GM12878 (cell line): ENCODE data around the gene OR2G2. TPM values are rescaled to one million over a fixed set of nuclear protein-coding genes. Genes with fewer than 3 reads are reported as not detected.

Source experiments
- ATAC-seq: fragments of 200-7000 bp; cut with Tn5 transposase; 3 replicates; pipeline ENCODE4 v1.9.1; 2020; ENCODE audit warnings: mild to moderate bottlenecking, moderate library complexity
- BruUV-seq: library from RNA; stranded (reverse); fragments of 400-500 nt; replicated peaks from 2 replicates; lab custom pipeline; 2021; lab: Mats Ljungman, UMichigan
- CTCF ChIA-PET: fragments of 300-600 bp; sonication (Branson Sonifier 250); formaldehyde crosslinking; extraction: SDS; loops from one replicate; lab custom pipeline; 2021; ENCODE audit warnings: inconsistent platforms; lab: Yijun Ruan, JAX
- POLR2A ChIA-PET: fragments of 350-600 bp; formaldehyde crosslinking; extraction: SDS; loops from one replicate; lab custom pipeline; 2021; ENCODE audit warnings: inconsistent platforms; lab: Charles Lee
- RAD21 ChIA-PET: fragments of 300-600 bp; sonication (Branson Sonifier 250); formaldehyde crosslinking; loops from one replicate; lab custom pipeline; 2023; ENCODE audit warnings: antibody characterized with exemption; ENCODE audit not compliant: unreplicated experiment; lab: Charles Lee
- SMC1A ChIA-PET: fragments of 300-600 bp; sonication (Branson Sonifier 250); formaldehyde crosslinking; loops from one replicate; lab custom pipeline; 2023; ENCODE audit not compliant: unreplicated experiment, uncharacterized antibody; lab: Charles Lee
- DNase-seq: peaks from one replicate; pipeline ENCODE4 v3.0.0-alpha.2; 2011; ENCODE audit warnings: low read depth, low spot score
- FAIRE-seq: peaks from 3 replicates; lab custom pipeline; 2011; peaks lifted over from hg19 to GRCh38; lab: Jason Lieb, UNC
- H2AFZ ChIP-seq: 2 replicates; pipeline ENCODE4 v1.6.0; 2011; ENCODE audit warnings: low read depth, low read length, control low read depth; ENCODE audit not compliant: control insufficient read depth
- H3K27ac ChIP-seq: 2 replicates; pipeline ENCODE4 v1.5.1; 2011; ENCODE audit warnings: control low read depth; ENCODE audit not compliant: control insufficient read depth, insufficient read depth
- H3K27me3 ChIP-seq, 2 experiments: replicated peaks in 1 of 2; 2 replicates each; pipeline versions ENCODE4 v1.6.0 to v1.6.1; 2011; ENCODE audit warnings: low read length in 1 of 2; ENCODE audit not compliant: control insufficient read depth in 2 of 2, insufficient read depth in 2 of 2
- H3K36me3 ChIP-seq, 2 experiments: 2 replicates each; pipeline ENCODE4 v1.5.1; 2011; ENCODE audit warnings: low read length in 1 of 2; ENCODE audit not compliant: control insufficient read depth in 2 of 2, insufficient read depth in 2 of 2
- H3K4me1 ChIP-seq: 2 replicates; pipeline ENCODE4 v1.6.1; 2011; ENCODE audit warnings: mild to moderate bottlenecking, low read length, moderate library complexity, mixed read lengths; ENCODE audit not compliant: control insufficient read depth, insufficient read depth
- H3K4me2 ChIP-seq: 2 replicates; pipeline ENCODE4 v1.6.0; 2011; ENCODE audit warnings: control low read depth; ENCODE audit not compliant: control insufficient read depth, insufficient read depth
- H3K4me3 ChIP-seq: fragments of 200-600 bp; sonication (generic); 2 replicates; pipeline ENCODE4 v1.5.1; 2016
- H3K79me2 ChIP-seq: 2 replicates; pipeline ENCODE4 v1.6.0; 2011; ENCODE audit warnings: low read length; ENCODE audit not compliant: control insufficient read depth, insufficient read depth
- H3K9ac ChIP-seq: 2 replicates; pipeline ENCODE4 v1.8.0; 2011; ENCODE audit warnings: low read length, control low read depth, mixed read lengths; ENCODE audit not compliant: control insufficient read depth, insufficient read depth
- H3K9me3 ChIP-seq: replicated peaks from 3 replicates; pipeline ENCODE4 v1.5.1; 2011; ENCODE audit warnings: mild to moderate bottlenecking, low read length; ENCODE audit not compliant: control insufficient read depth, insufficient read depth
- H4K20me1 ChIP-seq: 2 replicates; pipeline ENCODE4 v1.6.0; 2011; ENCODE audit not compliant: control insufficient read depth, insufficient read depth
- BMI1 ChIP-seq: fragments of 450-650 bp; IDR thresholded peaks from 2 replicates; pipeline ENCODE4 v1.6.1; 2016; ENCODE audit warnings: mild to moderate bottlenecking, moderate library complexity, borderline replicate concordance
- CBX5 ChIP-seq: sonication (generic); IDR thresholded peaks from 2 replicates; pipeline ENCODE4 v1.6.1; 2016; ENCODE audit warnings: low read depth, moderate library complexity, mild to moderate bottlenecking, inconsistent platforms
- CREB1 ChIP-seq: IDR thresholded peaks from 2 replicates; pipeline ENCODE4 v1.6.1; 2012; ENCODE audit warnings: low read depth, mild to moderate bottlenecking, inconsistent platforms
- CREM ChIP-seq: IDR thresholded peaks from 2 replicates; pipeline ENCODE4 v1.6.1; 2014; ENCODE audit warnings: antibody characterized with exemption, low read depth
- FOS ChIP-seq: IDR thresholded peaks from 3 replicates; pipeline ENCODE4 v1.6.1; 2011; ENCODE audit warnings: borderline replicate concordance; ENCODE audit not compliant: insufficient read length; ENCODE audit errors: extremely low read depth
- FOXM1 ChIP-seq: IDR thresholded peaks from 2 replicates; pipeline ENCODE4 v1.6.1; 2012; ENCODE audit warnings: low read depth, mild to moderate bottlenecking, inconsistent platforms, low read length, moderate library complexity
- HDGF ChIP-seq: fragments of 450-650 bp; IDR thresholded peaks from 2 replicates; pipeline ENCODE4 v1.6.1; 2016; ENCODE audit warnings: antibody characterized with exemption
- MTA3 ChIP-seq: IDR thresholded peaks from 2 replicates; pipeline ENCODE4 v1.6.1; 2012; ENCODE audit warnings: low read length, inconsistent platforms, borderline replicate concordance
- NFXL1 ChIP-seq: fragments of 450-650 bp; IDR thresholded peaks from 2 replicates; pipeline ENCODE4 v1.6.1; 2017; ENCODE audit warnings: antibody characterized with exemption, mild to moderate bottlenecking, borderline replicate concordance
- NFYA ChIP-seq: IDR thresholded peaks from 2 replicates; pipeline ENCODE4 v1.6.1; 2011; ENCODE audit warnings: low read depth, mild to moderate bottlenecking, low read length, improper control_type of control experiment, borderline replicate concordance
- PAX5 ChIP-seq: IDR thresholded peaks from 2 replicates; pipeline ENCODE4 v1.6.1; 2011; ENCODE audit warnings: low read depth, low read length, borderline replicate concordance
- RFX5 ChIP-seq: IDR thresholded peaks from 2 replicates; pipeline ENCODE4 v1.6.1; 2011; ENCODE audit warnings: low read depth, low read length, improper control_type of control experiment
- SPI1 ChIP-seq: IDR thresholded peaks from 2 replicates; pipeline ENCODE4 v1.6.1; 2011; ENCODE audit warnings: low read depth, mild to moderate bottlenecking, low read length, moderate library complexity, borderline replicate concordance; ENCODE audit not compliant: insufficient read depth
- TBL1XR1 ChIP-seq: IDR thresholded peaks from 2 replicates; pipeline ENCODE4 v1.6.1; 2012; ENCODE audit warnings: low read depth, low read length, improper control_type of control experiment
- YY1 ChIP-seq: IDR thresholded peaks from 2 replicates; pipeline ENCODE4 v1.6.1; 2011; ENCODE audit warnings: low read depth, mild to moderate bottlenecking, low read length
- WGBS: methylation state at CpG from one replicate; pipeline ENCODE4 v1.1.6; 2016; ENCODE audit warnings: low lambda C conversion rate; ENCODE audit not compliant: insufficient replicate concordance, insufficient coverage; ENCODE audit errors: missing lambda C conversion rate; 5-methylcytosine and 5-hydroxymethylcytosine counted together
- in situ Hi-C: fragments of 300-500 bp; cut with MboI; formaldehyde crosslinking; loops from 9 replicates; pipeline ENCODE4 v1.14.3; 2018; ENCODE audit warnings: mixed read lengths
- intact Hi-C: fragments of 100-400 bp; cut with micrococcal nuclease; formaldehyde crosslinking; loops from one replicate; pipeline ENCODE4 v1.14.2; 2022; ENCODE audit not compliant: unreplicated experiment
- polyA plus RNA-seq, 11 experiments: library from polyadenylated mRNA; depleted of rRNA in 4 of 11; unstranded in 6 of 11; stranded (reverse) in 5 of 11; fragments of >200 nt; fragmentation: Nextera tagmentation in 4 of 11; fragmentation: Illumina TruSeq in 1 of 11; extraction: Ambion mirVana in 4 of 11; extraction: Trizol in 1 of 11; gene quantifications; 1 replicate in 1 of 11; 2 replicates in 10 of 11; pipeline versions ENCODE4 v1.2.1 to v1.2.3, GENCODE V29; 2011 to 2016; ENCODE audit warnings: inconsistent platforms in 2 of 11, missing spikeins in 2 of 11, low read depth in 1 of 11
- total RNA-seq, 4 experiments: library from RNA; depleted of rRNA in 3 of 4; stranded (reverse); fragments of >200 nt in 3 of 4; fragmentation: Illumina TruSeq in 1 of 4; extraction: Trizol in 1 of 4; gene quantifications; 2 replicates each; pipeline versions ENCODE4 v1.2.1 to v1.2.3, GENCODE V29; 2013 to 2021
- TF ChIP-seq, protein P1 (sequence below): fragments of 450-650 bp; IDR thresholded peaks from 2 replicates; pipeline ENCODE4 v1.6.1; 2014; ENCODE audit warnings: mild to moderate bottlenecking
- TF ChIP-seq, protein P2 (sequence below): IDR thresholded peaks from 2 replicates; pipeline ENCODE4 v1.6.1; 2011; ENCODE audit warnings: mild to moderate bottlenecking, low read depth, low read length, moderate library complexity; ENCODE audit not compliant: insufficient replicate concordance

Gene OR2G2
- total and polyA plus RNA-seq, 10 of the 15 experiments (the other 5 are each of a cell fraction or from before 2014, with no cell fraction given) = not detected

DNA sequence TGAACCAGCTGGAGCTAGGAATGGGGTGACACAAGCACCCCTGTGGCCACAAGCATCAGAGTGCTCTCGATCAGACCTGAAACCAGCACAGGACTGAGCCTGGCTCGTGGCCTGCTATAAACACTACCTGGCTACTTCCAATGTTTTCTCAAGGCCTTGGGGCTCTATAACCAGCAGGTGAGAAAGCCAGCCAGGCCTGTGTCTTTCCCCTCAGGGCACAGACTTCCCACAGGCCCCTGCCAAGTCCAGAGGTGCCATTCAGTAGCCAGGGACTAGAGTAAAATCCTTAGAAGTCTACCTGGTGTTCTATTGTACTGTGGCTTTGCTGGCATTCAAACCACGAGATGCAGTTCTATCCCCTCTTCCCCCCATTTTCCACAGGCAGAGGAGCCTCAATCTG lies 39.8 kb downstream of the OR2G2 start (continued):
- no peak for TF ChIP-seq CREB1
- TF ChIP-seq FOXM1 = no peak

DNA sequence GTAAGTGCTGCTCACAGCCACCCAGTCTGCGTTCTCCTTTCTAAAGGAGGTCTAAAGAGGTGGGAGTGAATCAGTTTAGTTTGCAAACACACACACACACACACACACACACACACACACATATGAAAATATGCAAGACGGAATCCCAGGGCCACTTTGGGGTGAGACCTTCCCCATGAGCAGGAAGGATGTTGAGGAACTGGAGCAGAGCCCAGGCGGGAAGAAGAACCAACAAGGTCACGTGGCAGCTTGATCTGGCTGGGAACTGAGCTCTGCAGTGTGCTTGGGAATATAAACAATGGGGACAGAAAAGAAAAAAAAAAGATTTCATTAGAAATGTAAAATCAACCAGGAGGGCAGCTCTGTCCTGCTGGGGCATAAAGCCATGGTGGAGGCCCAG lies 49.9 kb downstream of the OR2G2 start:
- Histone ChIP-seq H3K9ac (no peak overlapping the region), H3K4me3 (no peak overlapping the region), H3K4me2 (no peak overlapping the region), H3K27ac (no peak overlapping the region), H3K9me3 (no peaks in the 10 kb centered on the region; the same call in 2 of the 3 replicates), H3K79me2 (no peaks in the 10 kb centered on the region), H3K27me3 (0 out of 4 replicates have a peak, but pooled peaks cover 0 to 4% of the 10 kb centered on the region in 2 experiments), H3K4me1 (no peaks in the 10 kb centered on the region), H2AFZ (no peak overlapping the region), H4K20me1 (no peaks in the 10 kb centered on the region), H3K36me3 (no peaks in the 10 kb centered on the region)
- ChIA-PET CTCF (no interaction called here), POLR2A (no interaction called here), RAD21 (no interaction called here), SMC1A (interaction anchor here (0.6 kb wide), 1 partner anchor 206 kb away, joined by 3 read pairs; no protein-coding TSS in a partner anchor)
- 0% methylated on average over 4 of the region's 4 CpGs for WGBS
- no TSS peak for BruUV-seq
- ATAC-seq (no peak), DNase-seq (no peak), FAIRE-seq (no peak)
- intact Hi-C loops (no loop called here), in situ Hi-C loops (no loop called here)
- no peak for TF ChIP-seq YY1
- TF ChIP-seq BMI1 = no peak
- no peak for TF ChIP-seq SPI1
- TF ChIP-seq CREB1 = no peak
- no peak for TF ChIP-seq NFXL1
- no peak for TF ChIP-seq PAX5

DNA sequence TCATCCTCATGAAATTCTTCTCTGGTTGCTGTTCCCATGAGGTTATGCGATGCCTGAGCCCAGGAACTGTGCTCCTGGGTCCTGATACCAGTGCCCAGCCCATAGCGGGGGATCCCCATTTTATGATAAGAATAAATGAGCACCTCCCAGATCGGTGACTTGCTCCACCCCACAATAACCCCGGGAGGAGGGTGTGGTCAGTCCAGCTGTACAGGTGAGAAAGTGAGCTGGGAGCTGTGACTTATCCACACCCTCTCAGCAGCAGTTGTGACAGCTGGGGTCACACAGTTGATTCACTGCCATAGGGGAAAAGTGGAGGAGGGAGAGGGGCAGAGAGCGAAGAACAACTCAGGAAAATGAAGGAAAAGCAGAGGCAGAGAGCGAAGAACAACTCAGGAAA lies 50.6 kb downstream of the OR2G2 start:
- no peak overlapping the region for H3K4me3 ChIP-seq
- H3K9ac ChIP-seq = no peak overlapping the region
- H3K27ac ChIP-seq = no peak overlapping the region
- no peak for ATAC-seq
- 30% methylated on average over 6 of the region's 6 CpGs for WGBS
- SMC1A ChIA-PET = no interaction called here
- no peak overlapping the region for H2AFZ ChIP-seq
- no TSS peak for BruUV-seq
- H4K20me1 ChIP-seq = no peaks in the 10 kb centered on the region
- H3K4me2 ChIP-seq = no peak overlapping the region
- POLR2A ChIA-PET = no interaction called here
- no peaks in the 10 kb centered on the region; the same call in 2 of the 3 replicates for H3K9me3 ChIP-seq
- H3K79me2 ChIP-seq = no peaks in the 10 kb centered on the region
- H3K27me3 ChIP-seq = 0 out of 4 replicates have a peak, but pooled peaks cover 0 to 4% of the 10 kb centered on the region in 2 experiments
- intact Hi-C loops (no loop called here), in situ Hi-C loops (no loop called here)
- CTCF ChIA-PET = no interaction called here
- no peak for FAIRE-seq
- RAD21 ChIA-PET = no interaction called here
- no peak for DNase-seq
- no peaks in the 10 kb centered on the region for H3K4me1 ChIP-seq
- no peaks in the 10 kb centered on the region for H3K36me3 ChIP-seq
- TF ChIP-seq RFX5 (no peak), CBX5 (no peak), NFYA (no peak), TBL1XR1 (no peak), HDGF (no peak), FOS (no peak), CREM (no peak), MTA3 (no peak)
- TF ChIP-seq, protein P1, sequence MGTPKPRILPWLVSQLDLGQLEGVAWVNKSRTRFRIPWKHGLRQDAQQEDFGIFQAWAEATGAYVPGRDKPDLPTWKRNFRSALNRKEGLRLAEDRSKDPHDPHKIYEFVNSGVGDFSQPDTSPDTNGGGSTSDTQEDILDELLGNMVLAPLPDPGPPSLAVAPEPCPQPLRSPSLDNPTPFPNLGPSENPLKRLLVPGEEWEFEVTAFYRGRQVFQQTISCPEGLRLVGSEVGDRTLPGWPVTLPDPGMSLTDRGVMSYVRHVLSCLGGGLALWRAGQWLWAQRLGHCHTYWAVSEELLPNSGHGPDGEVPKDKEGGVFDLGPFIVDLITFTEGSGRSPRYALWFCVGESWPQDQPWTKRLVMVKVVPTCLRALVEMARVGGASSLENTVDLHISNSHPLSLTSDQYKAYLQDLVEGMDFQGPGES = no peak
- TF ChIP-seq, protein P2, sequence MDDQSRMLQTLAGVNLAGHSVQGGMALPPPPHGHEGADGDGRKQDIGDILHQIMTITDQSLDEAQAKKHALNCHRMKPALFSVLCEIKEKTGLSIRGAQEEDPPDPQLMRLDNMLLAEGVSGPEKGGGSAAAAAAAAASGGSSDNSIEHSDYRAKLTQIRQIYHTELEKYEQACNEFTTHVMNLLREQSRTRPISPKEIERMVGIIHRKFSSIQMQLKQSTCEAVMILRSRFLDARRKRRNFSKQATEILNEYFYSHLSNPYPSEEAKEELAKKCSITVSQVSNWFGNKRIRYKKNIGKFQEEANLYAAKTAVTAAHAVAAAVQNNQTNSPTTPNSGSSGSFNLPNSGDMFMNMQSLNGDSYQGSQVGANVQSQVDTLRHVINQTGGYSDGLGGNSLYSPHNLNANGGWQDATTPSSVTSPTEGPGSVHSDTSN = no peak
